GM12801 (cell line): Measurements from ENCODE around the gene SH3BP5.

Experiments
- TF ChIP-seq, protein P1 (sequence below): IDR thresholded peaks from one replicate; pipeline ENCODE4 v1.5.1; 2011; ENCODE audit warnings: control low read depth; ENCODE audit not compliant: insufficient read length; ENCODE audit errors: extremely low read depth

Gene SH3BP5

GRCh38 chr3:15332405-15333098, at the start of gene SH3BP5:
Gene SH3BP5 (minus strand): TSS chr3:15332586. CDS start chr3:15332408, 178 bp downstream.
- TF ChIP-seq, protein P1, sequence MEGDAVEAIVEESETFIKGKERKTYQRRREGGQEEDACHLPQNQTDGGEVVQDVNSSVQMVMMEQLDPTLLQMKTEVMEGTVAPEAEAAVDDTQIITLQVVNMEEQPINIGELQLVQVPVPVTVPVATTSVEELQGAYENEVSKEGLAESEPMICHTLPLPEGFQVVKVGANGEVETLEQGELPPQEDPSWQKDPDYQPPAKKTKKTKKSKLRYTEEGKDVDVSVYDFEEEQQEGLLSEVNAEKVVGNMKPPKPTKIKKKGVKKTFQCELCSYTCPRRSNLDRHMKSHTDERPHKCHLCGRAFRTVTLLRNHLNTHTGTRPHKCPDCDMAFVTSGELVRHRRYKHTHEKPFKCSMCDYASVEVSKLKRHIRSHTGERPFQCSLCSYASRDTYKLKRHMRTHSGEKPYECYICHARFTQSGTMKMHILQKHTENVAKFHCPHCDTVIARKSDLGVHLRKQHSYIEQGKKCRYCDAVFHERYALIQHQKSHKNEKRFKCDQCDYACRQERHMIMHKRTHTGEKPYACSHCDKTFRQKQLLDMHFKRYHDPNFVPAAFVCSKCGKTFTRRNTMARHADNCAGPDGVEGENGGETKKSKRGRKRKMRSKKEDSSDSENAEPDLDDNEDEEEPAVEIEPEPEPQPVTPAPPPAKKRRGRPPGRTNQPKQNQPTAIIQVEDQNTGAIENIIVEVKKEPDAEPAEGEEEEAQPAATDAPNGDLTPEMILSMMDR: no peak

DNA sequence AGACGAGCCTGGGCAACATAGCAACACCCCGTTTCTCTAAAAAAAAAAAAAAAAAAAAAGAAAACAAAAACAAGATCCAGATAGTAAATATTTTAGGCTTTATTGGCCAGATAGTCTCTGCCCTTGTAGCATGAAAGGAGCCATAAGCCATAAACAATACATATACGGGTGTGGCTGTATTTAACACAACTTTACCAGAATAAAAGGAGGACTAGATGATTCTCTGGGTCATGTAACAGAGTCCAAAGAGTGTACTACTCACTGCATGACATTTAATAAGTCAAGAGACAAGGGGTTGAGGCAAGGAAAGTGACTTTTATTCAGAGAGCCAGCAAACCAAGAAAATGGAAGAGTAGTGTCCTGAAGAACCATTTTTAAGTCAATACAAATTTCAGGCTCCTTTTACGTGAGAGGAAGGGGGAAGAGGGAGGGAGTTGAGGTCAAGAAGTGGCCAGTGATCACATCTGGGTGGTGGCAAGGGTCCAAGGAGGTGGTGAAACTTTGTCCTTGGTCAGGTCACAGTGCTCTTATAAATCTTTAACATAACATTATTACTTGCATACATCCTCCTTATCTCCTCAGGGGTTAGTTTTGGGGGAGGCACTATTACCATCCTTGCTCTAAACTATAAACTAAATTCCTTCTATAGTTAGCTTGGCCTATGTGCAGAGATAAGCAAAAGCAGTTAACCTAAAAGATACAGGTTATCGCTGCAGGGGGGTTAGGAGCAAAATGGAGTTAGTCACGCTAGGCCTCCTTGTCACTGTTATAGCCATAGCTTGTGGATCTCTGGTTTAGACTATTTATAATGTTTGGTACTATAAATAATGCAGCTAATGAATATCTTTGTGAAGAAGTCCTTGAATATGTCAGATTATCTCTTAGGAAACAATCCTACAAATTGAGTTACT, 48.8 kb upstream of the SH3BP5 start:
- TF ChIP-seq, protein P1: no peak

DNA sequence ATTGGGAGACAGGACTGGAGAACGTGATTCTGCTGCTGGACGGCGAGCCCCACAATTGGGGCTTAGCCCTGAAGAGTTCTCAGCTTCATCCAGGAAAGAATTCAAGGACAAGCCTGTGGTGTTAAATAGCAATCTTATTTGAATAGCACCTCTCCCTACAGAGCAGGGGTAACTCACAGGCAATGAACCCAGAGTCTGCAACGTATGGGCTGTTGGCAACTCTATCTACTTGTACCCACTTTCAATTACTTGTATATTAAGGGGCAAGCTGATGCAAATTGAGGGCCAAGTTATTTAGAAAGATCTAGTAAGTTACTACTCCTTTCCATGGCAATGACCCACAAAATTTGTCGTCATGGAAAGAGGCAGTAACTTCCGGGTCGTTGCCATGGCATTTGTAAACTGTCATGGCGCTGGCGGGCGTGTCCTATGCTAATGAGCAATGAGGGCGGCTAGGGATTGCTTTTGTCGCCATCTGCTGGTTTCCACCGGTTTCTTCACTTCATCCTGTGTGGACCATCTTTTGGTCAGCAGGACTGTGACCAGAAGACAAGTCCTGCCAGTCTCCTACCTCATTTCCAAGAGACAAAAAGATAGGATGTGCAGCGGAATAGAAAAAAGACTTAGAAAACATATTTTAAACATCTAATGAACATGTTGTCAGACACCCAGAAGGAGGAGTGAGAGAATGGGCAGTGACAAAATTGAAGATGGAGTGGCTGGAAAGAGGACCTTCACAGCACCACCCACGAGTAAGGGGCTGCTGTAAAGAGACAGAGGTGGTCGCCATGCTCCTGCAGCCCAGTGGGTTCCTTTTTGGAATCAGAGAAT, 45.8 kb upstream of the SH3BP5 start:
- TF ChIP-seq, protein P1: no peak

- TF ChIP-seq, protein P1: no peak
Measured at GRCh38 chr3:15375461-15376000, 43.1 kb upstream of the SH3BP5 start.

- TF ChIP-seq, protein P1: no peak
Measured at GRCh38 chr3:15372918-15373317, 40.5 kb upstream of the SH3BP5 start.

- TF ChIP-seq, protein P1: no peak
Measured at GRCh38 chr3:15368561-15369135, 36.3 kb upstream of the SH3BP5 start.
